Measurements from ENCODE around the gene PAF1. TPM values are rescaled to one million over a fixed set of nuclear protein-coding genes. Genes with fewer than 3 reads are reported as not detected.
A peak's percentile ranks its signal among the peaks of the same experiment; 100 is the strongest.

The PAF1 gene
- total and polyA plus RNA-seq, 2 of the 13 experiments (the other 11 are each of a cell fraction or from before 2014, with no cell fraction given) = 30.2 to 31.1 TPM

- in situ Hi-C loops (cut with HindIII; ENCODE audit: extremely low pct_ligation_motif_present, low pct_unique_long_range_greater_than_20kb) (no loop called here), intact Hi-C loops (cut with micrococcal nuclease; ENCODE audit: unreplicated experiment) (loop anchor here (5.0 to 10.0 kb wide), 3 partner anchors 71 to 291 kb away; partner anchors contain the start of genes EID2B and SAMD4B)
- BruUV-seq (replicated peaks) = no TSS peak
- ChIA-PET POLR2A (interaction anchor here (1.0 to 2.3 kb wide), 8 partner anchors 11 to 61 kb away, joined by 3 to 123 read pairs (median 40); partner anchors contain the start of genes MED29, PAF1 and RPS16), CTCF (ENCODE audit: low intra/inter-chr PET ratio, low total read pairs) (interaction anchor here (1.1 to 5.1 kb wide), 4 partner anchors 15 to 71 kb away, joined by 3 to 127 read pairs (median 4); partner anchors contain the start of genes MED29, PAF1 and SAMD4B)
- Histone ChIP-seq H2AFZ (ENCODE audit: low read length) (no peak overlapping the region), H3K36me3 (replicated peaks in 1 of 2; ENCODE audit: control insufficient read depth in 1 of 2, insufficient read depth in 2 of 2, low read length in 2 of 2) (0 out of 5 replicates have a peak, but pooled peaks cover 0 to 5% of the 10 kb centered on the region in 2 experiments), H3K27ac (ENCODE audit: extremely low read length, insufficient read depth, low read length) (peak overlapping the region; percentile 62), H3K4me2 (ENCODE audit: low read depth, low read length) (peak overlapping the region; percentile 87), H4K20me1 (ENCODE audit: insufficient read depth, low read length) (peaks cover 10% of the 10 kb centered on the region; the same call in 1 of the 2 replicates), H3K4me1 (ENCODE audit: insufficient read depth, low read length) (peaks cover 59% of the 10 kb centered on the region), H3K9ac (ENCODE audit: insufficient read depth, low read depth, low read length) (peak overlapping the region; percentile 76), H3K4me3 (replicated peaks in 1 of 3; ENCODE audit: insufficient read depth in 1 of 3, low read depth in 2 of 3, low read length in 3 of 3) (peak overlapping the region; percentile 65 to 97 (median 95)), H3K9me3 (ENCODE audit: low read length) (no peaks in the 10 kb centered on the region), H3K79me2 (ENCODE audit: insufficient read depth, low read length) (peaks cover 27% of the 10 kb centered on the region), H3K27me3 (ENCODE audit: control insufficient read depth in 1 of 2, insufficient read depth in 2 of 2, low read length in 2 of 2) (no peaks in the 10 kb centered on the region)
- FAIRE-seq (no peak), DNase-seq (ENCODE audit: low spot score) (no peak), ATAC-seq (no peak)
- 0% methylated on average over 3 of the region's 24 CpGs for WGBS (ENCODE audit: low lambda C conversion rate)
- TF ChIP-seq ZNF747 (CRISPR knock-in tag; IDR thresholded peaks at IDR 0.05; ENCODE audit: borderline replicate concordance) (0 out of 2 replicates have a peak, but pooled peaks have one; percentile 61), SMARCC2 (IDR thresholded peaks at IDR 0.05) (no peak), NFKB2 (CRISPR knock-in tag; IDR thresholded peaks at IDR 0.05; ENCODE audit: borderline replicate concordance) (peak; percentile 12; the same call in 1 of the 2 replicates), ZNF225 (CRISPR knock-in tag; IDR thresholded peaks at IDR 0.05) (no peak), IRF2 (CRISPR knock-in tag; IDR thresholded peaks at IDR 0.05) (0 out of 2 replicates have a peak, but pooled peaks have one; percentile 42), ZNF687 (CRISPR knock-in tag; IDR thresholded peaks at IDR 0.05) (0 out of 2 replicates have a peak, but pooled peaks have one; percentile 41), EED (CRISPR knock-in tag; IDR thresholded peaks at IDR 0.05) (0 out of 2 replicates have a peak, but pooled peaks have one; percentile 52), ZHX2 (IDR thresholded peaks at IDR 0.05; ENCODE audit: low read depth) (no peak), ZHX2 (CRISPR knock-in tag; IDR thresholded peaks at IDR 0.05; ENCODE audit: borderline replicate concordance) (no peak), KAT7 (CRISPR knock-in tag; IDR thresholded peaks at IDR 0.05; ENCODE audit: borderline replicate concordance) (0 out of 2 replicates have a peak, but pooled peaks have one; percentile 0)
- TF ChIP-seq, protein P1, sequence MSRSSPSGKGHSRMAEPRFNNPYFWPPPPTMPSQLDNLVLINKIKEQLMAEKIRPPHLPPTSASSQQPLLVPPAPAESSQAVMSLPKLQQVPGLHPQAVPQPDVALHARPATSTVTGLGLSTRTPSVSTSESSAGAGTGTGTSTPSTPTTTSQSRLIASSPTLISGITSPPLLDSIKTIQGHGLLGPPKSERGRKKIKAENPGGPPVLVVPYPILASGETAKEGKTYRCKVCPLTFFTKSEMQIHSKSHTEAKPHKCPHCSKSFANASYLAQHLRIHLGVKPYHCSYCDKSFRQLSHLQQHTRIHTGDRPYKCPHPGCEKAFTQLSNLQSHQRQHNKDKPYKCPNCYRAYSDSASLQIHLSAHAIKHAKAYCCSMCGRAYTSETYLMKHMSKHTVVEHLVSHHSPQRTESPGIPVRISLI (CRISPR knock-in tag; IDR thresholded peaks at IDR 0.05; ENCODE audit: borderline replicate concordance) = no peak
Observed at GRCh38 chr19:39412867-39413271, 22.0 kb upstream of the PAF1 start.

Measured in HepG2 (cell line).